Measurements from ENCODE around the gene TENM4.

GRCh38 chr11:78985663-78986062 is 455.2 kb downstream of the TENM4 start:
- no peak for TF ChIP-seq POLR2AphosphoS5 (IDR thresholded peaks at IDR 0.05)
- TF ChIP-seq, protein P1, sequence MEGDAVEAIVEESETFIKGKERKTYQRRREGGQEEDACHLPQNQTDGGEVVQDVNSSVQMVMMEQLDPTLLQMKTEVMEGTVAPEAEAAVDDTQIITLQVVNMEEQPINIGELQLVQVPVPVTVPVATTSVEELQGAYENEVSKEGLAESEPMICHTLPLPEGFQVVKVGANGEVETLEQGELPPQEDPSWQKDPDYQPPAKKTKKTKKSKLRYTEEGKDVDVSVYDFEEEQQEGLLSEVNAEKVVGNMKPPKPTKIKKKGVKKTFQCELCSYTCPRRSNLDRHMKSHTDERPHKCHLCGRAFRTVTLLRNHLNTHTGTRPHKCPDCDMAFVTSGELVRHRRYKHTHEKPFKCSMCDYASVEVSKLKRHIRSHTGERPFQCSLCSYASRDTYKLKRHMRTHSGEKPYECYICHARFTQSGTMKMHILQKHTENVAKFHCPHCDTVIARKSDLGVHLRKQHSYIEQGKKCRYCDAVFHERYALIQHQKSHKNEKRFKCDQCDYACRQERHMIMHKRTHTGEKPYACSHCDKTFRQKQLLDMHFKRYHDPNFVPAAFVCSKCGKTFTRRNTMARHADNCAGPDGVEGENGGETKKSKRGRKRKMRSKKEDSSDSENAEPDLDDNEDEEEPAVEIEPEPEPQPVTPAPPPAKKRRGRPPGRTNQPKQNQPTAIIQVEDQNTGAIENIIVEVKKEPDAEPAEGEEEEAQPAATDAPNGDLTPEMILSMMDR (IDR thresholded peaks at IDR 0.05), result no peak
- no peak for TF ChIP-seq POLR2A (IDR thresholded peaks at IDR 0.05)
